ENCODE results near the gene SLC66A2.
"Not testable (repeated sequence)": the region's sequence is repeated elsewhere in the genome, so short reads cannot be mapped to it uniquely, and the experiment has no call there.

Gene SLC66A2

GRCh38 chr18:79900610-79901570 lies 50.6 kb downstream of the SLC66A2 start:
- DNase-seq, result no peak

GRCh38 chr18:79899609-79900445 lies 51.6 kb downstream of the SLC66A2 start:
- no peak for DNase-seq

DNA sequence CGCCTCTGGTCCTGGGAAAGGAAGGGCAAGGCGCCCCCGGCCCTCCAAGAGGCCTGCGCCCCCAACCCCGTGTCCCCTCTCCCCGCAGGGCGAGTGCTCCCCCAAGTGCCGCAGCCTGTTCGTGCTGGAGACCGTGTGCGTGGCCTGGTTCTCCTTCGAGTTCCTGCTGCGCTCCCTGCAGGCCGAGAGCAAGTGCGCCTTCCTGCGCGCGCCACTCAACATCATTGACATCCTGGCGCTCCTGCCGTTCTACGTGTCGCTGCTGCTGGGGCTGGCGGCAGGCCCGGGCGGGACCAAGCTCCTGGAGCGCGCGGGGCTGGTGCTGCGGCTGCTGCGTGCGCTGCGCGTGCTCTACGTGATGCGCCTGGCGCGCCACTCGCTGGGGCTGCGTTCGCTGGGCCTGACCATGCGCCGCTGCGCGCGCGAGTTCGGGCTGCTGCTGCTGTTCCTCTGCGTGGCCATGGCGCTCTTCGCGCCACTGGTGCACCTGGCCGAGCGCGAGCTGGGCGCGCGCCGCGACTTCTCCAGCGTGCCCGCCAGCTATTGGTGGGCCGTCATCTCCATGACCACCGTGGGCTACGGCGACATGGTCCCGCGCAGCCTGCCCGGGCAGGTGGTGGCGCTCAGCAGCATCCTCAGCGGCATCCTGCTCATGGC lies 52.4 kb downstream of the SLC66A2 start:
- no peak for DNase-seq

DNA sequence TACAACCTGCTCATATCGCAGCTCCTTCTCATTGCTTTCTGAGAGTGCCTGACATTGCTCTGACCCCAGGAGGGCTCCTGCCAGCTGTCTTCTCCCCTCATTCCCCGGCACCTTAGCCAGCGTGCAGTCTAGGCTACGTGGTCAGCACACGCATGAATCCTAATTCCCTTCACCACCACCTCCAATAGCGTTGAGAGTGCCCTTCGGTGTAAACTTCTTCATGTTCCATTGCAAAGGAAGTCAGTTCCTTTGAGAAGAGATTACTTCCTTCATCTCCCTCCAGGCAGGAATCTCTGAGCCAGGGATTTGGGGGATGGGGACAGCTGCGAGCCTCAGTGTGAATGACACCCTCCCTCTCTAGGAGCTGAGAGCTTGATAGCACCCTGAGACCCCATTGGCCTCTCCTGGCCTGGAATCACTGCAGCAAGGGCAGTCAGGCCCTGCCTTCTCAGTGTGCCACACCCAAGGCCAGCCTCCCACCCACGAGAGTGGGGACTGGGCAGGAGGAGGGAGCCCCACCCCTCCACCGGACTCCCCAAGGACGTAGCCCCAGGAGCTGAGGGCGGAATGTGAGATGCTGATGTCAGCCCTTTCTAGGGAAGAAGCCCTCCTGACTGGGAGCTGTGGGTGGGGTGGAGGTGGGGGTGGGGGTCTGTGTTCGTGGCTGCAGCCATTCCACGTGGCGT lies 53.4 kb downstream of the SLC66A2 start:
- no peak for DNase-seq

DNA sequence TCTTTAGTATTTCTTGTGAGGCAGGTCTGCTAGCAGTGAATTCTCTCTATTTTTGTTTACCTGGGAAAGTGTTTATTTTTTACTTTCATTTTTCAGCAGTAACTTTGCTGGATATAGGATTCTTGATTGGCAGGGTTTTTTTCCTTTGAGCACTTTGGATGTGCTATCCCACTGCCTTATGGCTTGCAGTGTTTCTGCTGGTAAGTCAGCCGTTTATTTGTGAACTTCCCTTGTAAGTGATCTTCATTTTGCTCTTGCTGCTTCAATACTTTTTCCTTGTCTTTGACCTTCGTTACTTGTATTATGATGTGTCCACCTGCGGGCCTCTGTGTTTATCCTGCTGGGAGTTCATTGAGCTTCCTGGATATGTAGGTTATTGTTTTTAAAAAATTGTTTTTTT lies 54.7 kb downstream of the SLC66A2 start:
- no peak for DNase-seq

- no peak for DNase-seq
These were observed 60.8 kb downstream of the SLC66A2 start for GRCh38 chr18:79890674-79891073.

- no peak for DNase-seq
These were observed 61.9 kb downstream of the SLC66A2 start for GRCh38 chr18:79889569-79889968.

GRCh38 chr18:79888016-79888415 lies 63.4 kb downstream of the SLC66A2 start:
- DNase-seq, result no peak

DNA sequence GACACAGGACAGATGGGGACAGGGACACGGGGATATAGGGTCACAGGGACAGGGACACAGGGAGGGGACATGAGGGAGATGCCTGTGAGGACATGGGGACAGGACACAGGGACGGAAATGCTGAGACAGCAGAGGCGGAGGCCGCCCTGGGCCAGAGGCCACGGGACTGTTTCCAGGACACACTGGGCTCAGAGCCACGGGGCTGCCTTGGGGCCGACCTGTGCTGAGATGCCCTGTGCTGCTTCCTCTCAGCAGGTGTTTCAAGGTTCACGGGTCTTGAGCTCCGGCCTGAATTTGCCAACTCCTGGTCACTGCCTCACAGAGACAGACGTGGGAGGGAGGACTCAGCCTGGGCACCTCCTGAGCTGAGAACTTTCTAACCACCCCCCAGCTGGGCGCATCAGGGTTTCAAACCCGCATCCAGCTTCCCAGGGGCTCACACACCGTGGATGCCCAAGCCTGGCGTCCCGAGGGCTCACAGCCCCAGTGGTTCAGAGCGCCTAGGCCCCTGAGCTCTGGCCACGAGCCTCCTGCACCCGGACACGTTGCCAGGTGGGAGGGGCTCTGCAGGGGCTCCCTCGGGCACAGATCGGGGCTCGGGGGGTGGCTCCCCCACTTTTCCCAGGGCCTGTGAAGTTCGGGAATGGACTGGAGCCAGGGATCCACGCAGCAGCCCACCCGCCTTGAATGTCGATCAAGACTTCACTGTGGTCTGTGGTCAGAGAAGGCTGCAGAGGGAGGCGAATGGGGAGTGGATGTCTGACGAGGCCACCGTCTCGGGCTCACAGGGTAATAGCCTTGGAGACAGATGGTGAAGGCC lies 64.1 kb downstream of the SLC66A2 start:
- no peak for DNase-seq

- no peak for DNase-seq
These were observed 66.3 kb downstream of the SLC66A2 start for GRCh38 chr18:79884963-79885728.

DNA sequence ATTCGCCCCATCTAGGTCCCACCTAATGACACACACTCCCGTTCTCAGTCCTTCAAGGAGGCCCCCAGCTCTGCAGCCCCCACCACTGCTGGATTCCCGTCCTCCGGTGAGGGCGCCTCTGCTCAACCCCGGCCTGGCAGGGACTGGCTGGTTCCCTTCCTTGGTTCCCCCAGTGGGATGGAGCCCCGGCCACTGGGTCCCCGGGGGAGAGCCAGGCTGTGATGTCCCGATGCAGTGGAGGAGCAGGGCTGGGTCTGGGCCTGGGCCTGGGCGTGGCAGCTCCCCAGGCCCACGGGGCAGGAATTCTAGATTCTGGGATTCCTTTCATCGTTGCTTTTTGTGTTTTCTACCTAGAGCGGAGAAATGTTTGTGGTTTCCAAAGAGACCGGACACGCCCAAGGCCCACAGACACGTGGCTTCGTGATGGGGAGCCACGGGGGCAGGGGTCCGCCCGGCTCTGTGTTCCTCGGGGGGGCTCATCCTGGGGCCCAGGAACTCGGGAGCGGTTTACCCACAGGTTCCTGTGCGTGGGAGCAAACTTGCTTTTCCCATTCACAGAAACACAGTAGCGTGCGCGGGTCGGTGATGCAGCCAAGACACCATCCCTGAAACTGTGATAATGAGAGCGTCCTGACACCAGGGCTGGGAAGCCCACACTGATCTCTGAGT lies 67.0 kb downstream of the SLC66A2 start:
- no peak for DNase-seq

GRCh38 chr18:79883461-79884293 lies 67.8 kb downstream of the SLC66A2 start:
- no peak for DNase-seq

DNA sequence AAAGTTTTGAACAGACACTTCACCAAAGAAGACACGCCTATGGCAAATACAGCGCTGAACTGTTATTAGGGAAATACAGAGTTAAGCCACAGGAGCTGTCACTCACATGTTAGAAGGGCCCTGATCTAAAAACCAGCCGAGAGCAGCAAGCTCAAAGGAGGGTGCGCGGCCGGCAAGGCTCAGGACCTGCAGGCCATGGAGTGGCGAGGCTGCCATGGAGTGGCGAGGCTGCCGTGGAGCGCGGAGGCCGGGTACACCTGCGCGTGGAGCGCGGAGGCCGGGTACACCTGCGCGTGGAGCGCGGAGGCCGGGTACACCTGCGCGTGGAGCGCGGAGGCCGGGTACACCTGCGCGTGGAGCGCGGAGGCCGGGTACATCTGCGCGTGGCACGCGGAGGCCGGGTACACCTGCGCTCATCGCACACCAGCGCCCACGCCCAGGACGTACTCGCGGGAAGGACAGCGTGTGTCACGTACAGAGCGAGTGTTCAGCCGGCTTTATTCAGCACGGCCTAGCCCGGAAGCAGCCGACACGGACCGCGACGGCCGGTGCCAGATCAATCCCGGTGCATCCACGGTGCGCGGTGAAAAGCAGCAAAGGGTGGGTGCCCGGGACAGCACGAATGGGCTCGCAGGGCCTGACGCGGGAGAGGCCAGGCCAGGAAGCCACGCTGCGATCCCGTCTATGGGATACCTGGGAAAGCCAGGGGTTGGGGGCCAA lies 68.8 kb downstream of the SLC66A2 start:
- DNase-seq, result no peak

GRCh38 chr18:79881695-79882094 lies 69.8 kb downstream of the SLC66A2 start:
- DNase-seq, result no peak

- no peak for DNase-seq
These were observed 71.9 kb downstream of the SLC66A2 start for GRCh38 chr18:79879566-79879965.

DNA sequence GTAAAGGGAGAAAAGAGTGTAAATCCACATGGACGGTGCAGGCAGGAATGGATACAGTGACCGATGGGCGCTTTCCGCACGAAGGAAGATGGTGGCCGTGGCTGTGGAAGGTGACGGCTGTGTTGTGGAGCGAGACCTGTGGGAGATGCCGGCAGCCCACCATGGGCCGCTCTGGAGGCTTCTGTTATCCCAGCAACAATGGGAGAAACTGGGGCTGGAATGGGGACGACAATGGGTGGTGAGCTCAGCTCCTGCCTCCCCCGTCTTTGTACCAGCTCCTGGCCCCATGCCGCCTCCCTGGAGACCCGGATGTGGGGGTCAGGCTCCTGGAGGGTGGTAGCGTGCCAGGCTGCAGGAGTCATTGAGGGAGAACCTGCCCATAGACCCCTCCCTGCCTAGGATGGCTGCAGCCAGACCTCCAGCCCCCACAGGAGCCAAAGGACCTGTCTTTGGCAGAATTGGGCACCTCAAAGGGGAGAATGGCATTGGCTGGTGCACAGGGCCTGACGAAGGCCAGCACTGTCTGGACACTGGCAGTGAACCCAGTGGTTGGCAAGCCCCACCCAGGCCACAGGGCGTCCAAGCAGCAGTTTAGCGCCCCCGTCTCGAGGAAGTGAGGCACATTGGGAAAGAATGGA lies 72.6 kb downstream of the SLC66A2 start:
- no peak for DNase-seq

- DNase-seq, result not testable (repeated sequence)
These were observed 73.2 kb downstream of the SLC66A2 start for GRCh38 chr18:79878246-79878645.
